ENCODE results near the gene FAN1. TPM values are rescaled to one million over a fixed set of nuclear protein-coding genes. Genes with fewer than 3 reads are reported as not detected.

FAN1 gene
- total and polyA plus RNA-seq, 2 of the 13 experiments (the other 11 are each of a cell fraction or from before 2014, with no cell fraction given): 10.8 to 20.1 TPM

- TF ChIP-seq, protein P1, sequence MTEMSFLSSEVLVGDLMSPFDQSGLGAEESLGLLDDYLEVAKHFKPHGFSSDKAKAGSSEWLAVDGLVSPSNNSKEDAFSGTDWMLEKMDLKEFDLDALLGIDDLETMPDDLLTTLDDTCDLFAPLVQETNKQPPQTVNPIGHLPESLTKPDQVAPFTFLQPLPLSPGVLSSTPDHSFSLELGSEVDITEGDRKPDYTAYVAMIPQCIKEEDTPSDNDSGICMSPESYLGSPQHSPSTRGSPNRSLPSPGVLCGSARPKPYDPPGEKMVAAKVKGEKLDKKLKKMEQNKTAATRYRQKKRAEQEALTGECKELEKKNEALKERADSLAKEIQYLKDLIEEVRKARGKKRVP (CRISPR knock-in tag; IDR thresholded peaks at IDR 0.05): no peak
- TF ChIP-seq ZNF619 (CRISPR knock-in tag; IDR thresholded peaks at IDR 0.05) (0 out of 2 replicates have a peak, but pooled peaks have one; percentile 49), TBX2 (CRISPR knock-in tag; IDR thresholded peaks at IDR 0.05; ENCODE audit: borderline replicate concordance) (no peak), SSRP1 (CRISPR knock-in tag; IDR thresholded peaks at IDR 0.05) (no peak), MAFK (conservative IDR thresholded peaks at IDR 0.05 in 1 of 2, IDR thresholded peaks at IDR 0.05 in 1 of 2; ENCODE audit: low read length in 2 of 2) (no peak), STAG1 (CRISPR knock-in tag; IDR thresholded peaks at IDR 0.05) (no peak), MAF1 (CRISPR knock-in tag; IDR thresholded peaks at IDR 0.05; ENCODE audit: borderline replicate concordance) (no peak), EHMT2 (IDR thresholded peaks at IDR 0.05; ENCODE audit: borderline replicate concordance, low read depth, low read length) (no peak), ATM (IDR thresholded peaks at IDR 0.05; ENCODE audit: borderline replicate concordance) (no peak), RNF2 (conservative IDR thresholded peaks at IDR 0.05; ENCODE audit: low read depth) (no peak), KAT2B (IDR thresholded peaks at IDR 0.05; ENCODE audit: borderline replicate concordance, low read depth, low read length) (no peak), XRCC5 (optimal IDR thresholded peaks at IDR 0.05; ENCODE audit: low read length) (no peak), NONO (IDR thresholded peaks at IDR 0.05) (no peak), NONO (CRISPR knock-in tag; conservative IDR thresholded peaks at IDR 0.05) (no peak), KDM5A (IDR thresholded peaks at IDR 0.05; ENCODE audit: borderline replicate concordance, low read length) (0 out of 2 replicates have a peak, but pooled peaks have one; percentile 34), KMT2B (CRISPR knock-in tag; IDR thresholded peaks at IDR 0.05) (no peak), ZNF598 (CRISPR knock-in tag; IDR thresholded peaks at IDR 0.05; ENCODE audit: borderline replicate concordance) (no peak), ZNF589 (CRISPR knock-in tag; conservative IDR thresholded peaks at IDR 0.05) (no peak), PAWR (CRISPR knock-in tag; IDR thresholded peaks at IDR 0.05; ENCODE audit: borderline replicate concordance) (no peak), ZNF547 (CRISPR knock-in tag; IDR thresholded peaks at IDR 0.05) (no peak), BCL3 (CRISPR knock-in tag; IDR thresholded peaks at IDR 0.05) (no peak), ZSCAN30 (CRISPR knock-in tag; IDR thresholded peaks at IDR 0.05) (0 out of 2 replicates have a peak, but pooled peaks have one; percentile 8), ZNF33B (CRISPR knock-in tag; IDR thresholded peaks at IDR 0.05) (no peak)
Observed at GRCh38 chr15:30990446-30991254, 86.9 kb downstream of the FAN1 start (continued).
